GM23338 (cell line): Measurements from ENCODE around the gene LPAR1. TPM values are rescaled to one million over a fixed set of nuclear protein-coding genes. Genes with fewer than 3 reads are reported as not detected.
"Not testable (repeated sequence)": the region's sequence is repeated elsewhere in the genome, so short reads cannot be mapped to it uniquely, and the experiment has no call there.

Source experiments
- ATAC-seq: fragments of 200-7000 bp; cut with Tn5 transposase; 3 replicates; pipeline ENCODE4 v1.9.1; 2020
- DNase-seq: peaks from one replicate; pipeline ENCODE4 v3.0.0-alpha.2; 2015; ENCODE audit warnings: low spot score
- H2AFZ ChIP-seq: fragments of 200-600 bp; sonication (generic); 2 replicates; pipeline ENCODE4 v1.8.0; 2016; ENCODE audit warnings: antibody characterized with exemption, mild to moderate bottlenecking, moderate library complexity
- H3F3A ChIP-seq: fragments of 200-600 bp; sonication (generic); replicated peaks from 2 replicates; pipeline ENCODE4 v1.8.0; 2017; ENCODE audit warnings: antibody characterized with exemption, mixed run types, low read depth
- H3K27ac ChIP-seq: fragments of 200-600 bp; sonication (generic); 2 replicates; pipeline ENCODE4 v1.6.1; 2016; ENCODE audit warnings: low read depth
- H3K27me3 ChIP-seq: fragments of 200-600 bp; sonication (generic); 2 replicates; pipeline ENCODE4 v1.8.0; 2016; ENCODE audit warnings: mild to moderate bottlenecking, mixed run types, moderate library complexity; ENCODE audit not compliant: insufficient read depth
- H3K36me3 ChIP-seq: fragments of 200-600 bp; sonication (generic); 2 replicates; pipeline ENCODE4 v1.8.0; 2016; ENCODE audit warnings: mild to moderate bottlenecking; ENCODE audit not compliant: insufficient read depth
- H3K4me1 ChIP-seq: fragments of 200-600 bp; sonication (generic); 2 replicates; pipeline ENCODE4 v1.8.0; 2016; ENCODE audit warnings: mild to moderate bottlenecking, moderate library complexity; ENCODE audit not compliant: insufficient read depth
- H3K4me2 ChIP-seq: fragments of 200-600 bp; sonication (generic); 2 replicates; pipeline ENCODE4 v1.7.1; 2017; ENCODE audit warnings: mixed run types
- H3K4me3 ChIP-seq: fragments of 200-600 bp; sonication (generic); 2 replicates; pipeline ENCODE4 v1.6.1; 2016; ENCODE audit warnings: mixed run types
- H3K79me2 ChIP-seq: fragments of 200-600 bp; sonication (generic); replicated peaks from 2 replicates; pipeline ENCODE4 v1.8.0; 2017; ENCODE audit warnings: mild to moderate bottlenecking; ENCODE audit not compliant: insufficient read depth
- H3K9me2 ChIP-seq: fragments of 200-600 bp; sonication (generic); 2 replicates; pipeline ENCODE4 v1.8.0; 2017; ENCODE audit not compliant: insufficient read depth
- H4K20me1 ChIP-seq: fragments of 200-600 bp; sonication (generic); replicated peaks from 2 replicates; pipeline ENCODE4 v1.8.0; 2017; ENCODE audit warnings: mild to moderate bottlenecking; ENCODE audit not compliant: insufficient read depth
- H3K27ac Mint-ChIP-seq: 2 replicates; pipeline ENCODE4 v1.8.0; 2020; ENCODE audit warnings: inconsistent platforms, mild to moderate bottlenecking, moderate library complexity, mixed read lengths
- H3K27me3 Mint-ChIP-seq: 3 replicates; pipeline ENCODE4 v1.8.0; 2022; ENCODE audit warnings: low read depth, mild to moderate bottlenecking, moderate library complexity, mixed read lengths, inconsistent platforms; ENCODE audit not compliant: insufficient read depth, poor library complexity
- H3K36me3 Mint-ChIP-seq: 3 replicates; pipeline ENCODE4 v1.8.0; 2021; ENCODE audit warnings: low read depth, mild to moderate bottlenecking, inconsistent platforms, moderate library complexity, mixed read lengths
- H3K4me1 Mint-ChIP-seq: 3 replicates; pipeline ENCODE4 v1.8.0; 2020; ENCODE audit warnings: mild to moderate bottlenecking, inconsistent platforms, mixed read lengths
- H3K4me3 Mint-ChIP-seq: 3 replicates; pipeline ENCODE4 v1.8.0; 2021; ENCODE audit warnings: moderate library complexity, mild to moderate bottlenecking, inconsistent platforms, mixed read lengths
- H3K9me3 Mint-ChIP-seq: 3 replicates; pipeline ENCODE4 v1.8.0; 2020; ENCODE audit warnings: moderate library complexity, mild to moderate bottlenecking, inconsistent platforms, mixed read lengths
- ETS1 ChIP-seq: IDR thresholded peaks from 2 replicates; pipeline ENCODE4 v1.6.1; 2016; ENCODE audit warnings: antibody characterized with exemption
- ZNF114 ChIP-seq: fragments of 250-450 bp; sonication (Bioruptor Pico); IDR thresholded peaks from 2 replicates; pipeline ENCODE4 v1.5.0; 2020; ENCODE audit warnings: mild to moderate bottlenecking, moderate library complexity
- polyA plus RNA-seq: library from polyadenylated mRNA; unstranded; fragments of >200 nt; fragmentation: Nextera tagmentation; extraction: Ambion mirVana; gene quantifications from 2 replicates; pipeline ENCODE4 v1.2.1, GENCODE V29; 2016
- small RNA-seq: library from RNA; depleted of rRNA; stranded (forward); fragments of <200 nt; gene quantifications from one replicate; pipeline ENCODE3, GENCODE V24; 2014; ENCODE audit warnings: low replicate concordance
- total RNA-seq: library from RNA; depleted of rRNA; stranded (reverse); fragments of >200 nt; shearing (Covaris generic); gene quantifications from 2 replicates; pipeline ENCODE4 v1.2.3, GENCODE V29; 2014

The LPAR1 gene
- total and polyA plus RNA-seq, 2 experiments from 2014 or later = 1.0 to 3.8 TPM

GRCh38 chr9:110825950-110826349 lies 212.3 kb downstream of the LPAR1 start:
- peaks cover 14% of the 10 kb centered on the region; the same call in 2 of the 3 replicates for H3K36me3 Mint-ChIP-seq
- Histone ChIP-seq H3K36me3 (no peaks in the 10 kb centered on the region), H3K27ac (peak overlapping the region; percentile 76; the same call in 1 of the 2 replicates), H3K4me3 (no peak overlapping the region), H3F3A (no peaks in the 10 kb centered on the region), H3K79me2 (no peaks in the 10 kb centered on the region), H4K20me1 (no peaks in the 10 kb centered on the region), H3K9me2 (0 out of 2 replicates have a peak, but pooled peaks cover 4% of the 10 kb centered on the region), H2AFZ (peak overlapping the region; percentile 91; the same call in 1 of the 2 replicates), H3K4me2 (no peak overlapping the region), H3K27me3 (no peaks in the 10 kb centered on the region), H3K4me1 (peaks cover 6% of the 10 kb centered on the region)
- no peak overlapping the region for H3K4me3 Mint-ChIP-seq
- peaks cover 7% of the 10 kb centered on the region for H3K27me3 Mint-ChIP-seq
- H3K9me3 Mint-ChIP-seq = peaks cover 13% of the 10 kb centered on the region; the same call in 2 of the 3 replicates
- DNase-seq = peak; percentile 6
- peaks cover 14% of the 10 kb centered on the region; the same call in 2 of the 3 replicates for H3K4me1 Mint-ChIP-seq
- 0 out of 2 replicates have a peak overlapping the region, but pooled peaks have one; percentile 68 for H3K27ac Mint-ChIP-seq
- TF ChIP-seq ZNF114 = peak; percentile 57; the same call in 1 of the 2 replicates
- no peak for TF ChIP-seq ETS1
- ATAC-seq = peak; percentile 40; the same call in 2 of the 3 replicates

- not testable (repeated sequence) for H3K36me3 ChIP-seq, H3K4me1 ChIP-seq, H4K20me1 ChIP-seq, DNase-seq, H3K4me3 ChIP-seq, H3K4me2 ChIP-seq, H3K27me3 Mint-ChIP-seq, H3K4me3 Mint-ChIP-seq, H3K79me2 ChIP-seq, H2AFZ ChIP-seq, H3K27ac Mint-ChIP-seq, H3K27me3 ChIP-seq, H3K27ac ChIP-seq, H3F3A ChIP-seq, ATAC-seq, H3K9me2 ChIP-seq
- Mint-ChIP-seq H3K4me1 (peaks cover 14% of the 10 kb centered on the region; the same call in 2 of the 3 replicates), H3K36me3 (peaks cover 14% of the 10 kb centered on the region; the same call in 2 of the 3 replicates), H3K9me3 (peaks cover 13% of the 10 kb centered on the region; the same call in 2 of the 3 replicates)
Measured at GRCh38 chr9:110825129-110825528, 213.1 kb downstream of the LPAR1 start.

Small RNAs within 50 kb of the gene (small RNA-seq; reads per million reads assigned to genes)
- gene RF00019 = not detected
- not detected for gene RNU6-432P
